HG02973 (cell line): ENCODE results near the gene PHF1.

Experiments used
- ATAC-seq: cut with Tn5 transposase; IDR thresholded peaks from one replicate; pipeline ENCODE4 v1.9.1; 2021; ENCODE audit warnings: moderate library complexity; ENCODE audit not compliant: unreplicated experiment

PHF1 gene

DNA sequence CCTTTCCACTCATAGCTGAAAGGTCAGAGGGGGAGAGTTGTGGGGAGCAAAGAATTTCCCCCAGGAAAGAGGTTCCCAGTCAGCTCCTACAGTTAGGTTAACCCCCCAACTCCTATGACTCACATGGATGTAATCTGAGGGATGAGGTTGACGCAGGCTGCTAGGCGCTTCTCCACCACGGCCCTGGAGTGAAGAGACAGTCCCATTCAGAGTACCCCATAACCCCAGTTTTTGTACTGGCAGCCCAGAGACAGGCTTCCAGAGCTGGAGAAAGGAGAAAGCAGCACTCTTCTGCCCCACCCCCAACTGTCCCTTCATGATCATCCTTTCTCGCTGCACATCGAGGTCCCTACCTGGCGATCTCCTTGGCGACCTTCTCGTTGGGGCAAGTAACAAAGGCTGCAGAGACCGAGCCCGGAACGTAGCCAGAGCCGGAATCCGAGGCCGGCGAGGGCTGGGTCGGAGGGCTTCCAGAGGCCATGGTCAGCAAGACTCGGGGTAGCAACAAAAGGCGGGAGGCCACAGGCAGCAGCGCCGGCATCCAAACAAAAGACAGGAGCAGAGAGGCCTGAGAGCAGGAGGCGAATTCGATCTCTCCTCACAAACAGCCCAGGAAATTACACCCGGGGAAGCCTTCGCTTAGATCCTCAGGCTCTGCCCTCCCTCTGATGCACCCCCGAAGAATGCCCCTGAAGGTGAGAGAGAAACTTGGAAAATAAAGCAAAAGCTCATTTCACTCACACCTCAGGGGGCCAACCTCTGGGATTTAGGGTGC lies 6.5 kb downstream of the PHF1 start:
- ATAC-seq = no peak

DNA sequence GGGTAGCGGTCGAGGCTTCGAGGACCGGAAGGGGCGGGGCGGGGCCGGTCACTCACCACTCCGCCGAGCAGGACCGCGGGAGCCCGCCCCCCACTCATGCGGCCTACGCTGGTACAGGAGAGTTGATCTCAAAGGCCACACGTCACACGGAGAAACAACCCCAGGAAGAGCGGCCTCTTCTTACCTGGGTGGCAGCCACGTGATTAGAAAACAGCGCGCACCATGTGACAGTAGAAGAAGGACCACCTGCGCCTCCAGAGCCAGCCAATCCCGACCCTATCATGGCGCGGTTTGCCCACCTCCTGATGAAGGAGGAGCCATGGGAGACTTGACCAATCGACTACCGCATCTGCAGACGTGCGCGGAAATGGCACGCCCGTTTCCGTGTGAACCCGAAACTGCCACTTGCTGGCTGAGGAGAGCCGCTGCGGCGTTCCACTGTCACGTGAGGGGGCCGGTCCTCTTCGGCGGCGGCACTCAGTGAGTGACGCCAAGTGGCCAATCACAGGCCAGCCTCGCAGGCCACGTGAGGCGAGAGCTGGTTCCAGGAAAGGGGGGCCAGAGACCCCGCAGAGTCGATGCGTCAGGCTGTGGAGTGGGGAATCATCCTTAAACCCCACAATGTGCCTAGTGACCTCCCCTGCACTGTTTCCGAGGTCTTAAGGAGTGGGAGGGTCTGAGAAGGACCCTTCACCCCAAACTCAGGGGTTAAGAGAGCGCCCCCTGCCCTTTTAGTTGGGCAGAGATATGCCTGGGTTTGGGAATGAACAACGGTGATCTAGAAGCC lies 7.3 kb downstream of the PHF1 start, which contains the start of gene CUTA:
Gene CUTA, minus strand, starts transcription at position 205 of the 787 bp plus-strand sequence. Its CDS starts 107 bp downstream, at position 98.
- ATAC-seq = peak; percentile 74

DNA sequence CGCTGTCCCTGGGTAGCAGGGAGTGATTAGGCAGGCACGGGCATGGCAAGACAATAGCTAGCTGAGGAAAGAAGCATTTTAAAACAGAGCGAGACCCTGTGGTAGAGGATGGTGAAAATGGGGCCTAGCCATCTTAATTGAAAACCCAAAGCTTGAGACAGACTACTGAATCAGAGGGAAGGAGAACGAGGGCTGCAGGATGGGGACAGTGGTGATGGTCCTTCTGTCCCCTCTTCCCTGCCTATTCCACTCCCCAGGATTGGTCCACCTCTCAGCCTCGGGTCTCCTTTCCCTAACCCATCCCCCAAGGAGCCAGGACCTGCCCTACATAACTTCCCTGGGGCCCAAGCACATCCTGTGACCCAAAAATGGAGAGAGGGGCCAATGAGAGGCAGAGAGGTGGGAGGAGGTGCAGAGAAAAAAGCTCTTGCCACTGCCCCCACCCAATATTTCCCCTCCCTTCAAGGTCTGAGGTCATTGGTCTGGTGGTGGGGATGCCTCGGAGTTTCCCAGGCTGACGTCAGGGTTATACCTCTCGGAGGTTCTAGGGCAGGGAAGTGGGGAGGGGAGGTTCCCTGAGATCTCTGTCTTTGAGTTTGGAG lies 8.0 kb downstream of the PHF1 start:
- ATAC-seq = no peak

DNA sequence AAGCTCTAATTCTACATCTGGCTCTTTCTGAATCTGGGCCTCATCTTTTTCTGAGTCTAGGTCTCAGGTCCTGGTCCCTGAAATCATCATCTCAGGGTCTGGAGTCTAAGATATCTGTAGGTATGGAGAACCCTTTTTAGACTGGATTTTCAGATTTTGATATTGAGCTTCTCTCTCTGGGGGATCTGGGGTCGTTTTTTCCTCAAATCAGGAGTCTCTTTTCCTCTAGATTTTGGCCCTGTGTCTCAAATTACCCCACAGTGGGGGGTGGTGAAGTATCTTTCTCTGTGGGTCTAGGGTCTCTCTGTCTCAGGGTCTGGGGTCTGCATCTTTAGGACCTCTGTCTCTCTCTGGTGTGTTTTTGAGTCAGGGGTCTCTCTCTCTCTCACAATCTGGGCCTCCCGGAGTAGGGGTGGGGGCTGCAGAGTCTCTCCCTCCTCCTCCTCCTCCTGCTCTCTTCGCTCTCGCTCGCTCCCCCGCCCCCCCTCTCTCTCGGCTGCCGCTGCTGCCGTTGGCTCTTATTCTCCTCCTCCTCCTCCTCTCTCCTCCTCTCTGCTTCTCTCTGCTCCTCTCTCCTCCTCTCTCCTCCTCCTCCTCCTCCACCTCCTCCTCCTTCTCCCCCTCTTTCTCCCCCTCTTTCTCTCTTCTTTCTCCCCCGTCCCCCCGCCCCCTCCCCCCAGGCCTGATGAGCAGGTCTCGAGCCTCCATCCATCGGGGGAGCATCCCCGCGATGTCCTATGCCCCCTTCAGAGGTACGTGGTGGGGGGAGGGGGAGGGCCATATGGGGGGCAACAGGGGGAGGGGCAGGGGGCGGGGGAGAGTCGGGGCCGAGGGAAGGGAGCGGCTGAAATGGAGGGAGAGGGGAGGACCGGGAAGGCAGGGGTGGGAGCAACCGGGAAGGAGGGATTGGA lies 9.0 kb downstream of the PHF1 start, which contains the start of gene SYNGAP1:
Gene SYNGAP1, plus strand, starts transcription at position 486 of the 911 bp plus-strand sequence. Its CDS starts 200 bp downstream, at position 686.
- no peak for ATAC-seq

DNA sequence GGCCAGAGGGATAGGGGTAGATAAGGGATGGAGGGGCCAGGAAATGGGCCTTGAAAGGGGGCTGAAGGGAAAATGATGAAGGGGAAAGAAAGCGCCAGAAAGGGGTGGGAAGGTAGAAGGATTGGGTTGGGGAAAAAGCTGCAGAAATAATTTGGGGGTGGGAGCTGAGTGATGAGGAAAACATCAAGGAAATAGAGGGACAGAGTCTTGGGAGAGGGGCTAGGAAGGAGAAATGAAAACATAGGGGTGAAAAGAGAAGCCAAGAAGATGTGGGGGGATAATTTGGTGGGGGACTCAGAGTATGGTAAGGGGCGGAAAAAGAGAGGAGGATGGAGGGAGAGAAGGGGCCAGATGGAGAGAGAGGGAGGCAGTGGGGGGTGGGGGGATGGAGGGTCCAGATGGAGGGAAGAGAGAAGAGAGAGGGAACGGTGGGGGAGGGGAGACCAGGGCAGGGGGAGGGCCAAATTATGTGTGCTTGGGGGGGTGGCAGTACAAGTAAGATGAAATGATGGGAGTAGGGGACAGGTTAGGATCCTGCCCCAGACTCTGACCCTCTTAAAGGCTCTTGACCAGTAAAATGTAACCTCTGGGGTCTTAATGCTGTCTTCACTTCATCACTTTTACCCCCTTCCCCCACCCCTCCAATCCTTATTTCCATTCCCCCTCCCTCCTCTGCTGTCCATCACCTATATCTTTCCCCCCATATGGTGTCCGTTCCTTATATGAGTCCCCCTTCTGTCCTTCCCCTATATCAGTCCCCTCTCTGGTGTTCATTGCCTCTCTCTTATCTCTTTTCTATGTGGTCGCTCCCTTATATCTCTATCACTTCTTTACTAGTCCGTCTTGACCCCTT lies 9.9 kb downstream of the PHF1 start:
- ATAC-seq = no peak

DNA sequence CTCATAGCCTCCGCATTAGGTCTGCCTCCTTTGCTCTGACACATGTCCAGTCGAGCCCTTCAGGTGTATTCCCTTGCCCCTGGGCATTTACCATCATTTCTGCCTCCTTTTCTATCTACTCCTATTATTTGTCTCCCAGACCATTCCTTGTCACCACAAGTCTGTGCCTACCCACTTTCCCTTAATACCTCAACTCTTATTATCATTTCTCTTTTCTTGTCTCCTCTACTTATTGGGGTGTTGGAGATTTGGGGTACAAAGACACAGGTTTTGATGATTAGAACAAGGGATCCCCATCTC lies 10.5 kb downstream of the PHF1 start:
- no peak for ATAC-seq

DNA sequence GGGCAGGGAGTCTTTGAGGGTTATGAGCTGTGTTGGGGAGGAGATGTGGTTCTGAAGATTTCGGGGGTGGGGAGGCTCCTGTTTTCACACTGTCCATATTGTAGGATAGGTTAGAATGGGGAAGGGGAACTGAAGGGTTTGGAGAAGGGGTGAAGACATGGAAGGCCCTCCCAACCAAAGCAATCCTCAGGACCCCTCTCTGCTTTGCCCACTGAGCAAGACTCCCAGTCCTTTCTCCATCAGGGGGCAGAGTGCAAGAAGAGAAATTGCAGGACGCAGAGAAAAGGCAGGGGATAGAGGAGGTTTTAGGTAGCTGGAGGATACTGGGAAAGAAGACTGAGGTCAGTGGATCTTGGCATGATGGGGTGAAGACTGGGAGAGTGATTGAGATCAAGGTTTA lies 13.0 kb downstream of the PHF1 start:
- no peak for ATAC-seq

DNA sequence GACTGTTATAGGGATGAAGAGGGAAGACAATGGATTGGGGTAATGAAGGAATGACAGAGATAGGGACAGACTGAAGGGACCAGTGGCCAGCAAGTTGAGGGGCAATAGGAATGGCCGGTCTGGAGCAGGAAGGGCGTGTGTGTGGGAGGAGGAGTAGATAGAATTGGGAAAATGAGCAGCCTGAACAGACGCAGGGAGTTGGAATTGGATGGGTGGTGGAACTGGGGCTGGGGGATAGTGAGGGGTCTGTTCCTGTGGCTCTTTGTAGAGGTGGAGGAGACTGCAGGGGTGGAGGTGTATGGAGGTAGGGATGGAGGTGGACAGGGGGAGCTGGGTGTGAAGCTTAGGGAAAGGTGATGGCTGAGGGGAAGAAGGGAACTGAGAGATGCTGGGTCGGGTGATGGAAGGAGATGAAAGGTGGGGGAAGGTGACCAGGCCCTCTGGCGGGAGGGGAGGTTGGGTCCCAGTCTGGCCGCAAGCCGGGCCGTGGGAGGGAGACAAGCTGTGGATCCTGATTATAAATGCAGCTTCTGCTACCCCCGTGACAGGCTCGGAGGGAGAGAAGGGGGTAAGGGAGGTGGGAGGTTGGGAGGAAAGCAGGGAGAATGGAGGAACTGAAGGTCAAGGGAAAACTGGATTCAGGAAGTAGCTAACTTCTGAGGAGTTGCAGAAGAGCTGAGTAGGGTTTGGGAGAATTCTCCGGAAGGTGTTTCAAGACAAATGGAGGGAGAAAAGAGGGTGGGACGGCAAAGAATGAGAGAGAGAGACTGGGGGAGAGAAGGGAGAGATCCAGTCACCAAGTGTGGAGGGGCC lies 14.2 kb downstream of the PHF1 start:
- no peak for ATAC-seq

DNA sequence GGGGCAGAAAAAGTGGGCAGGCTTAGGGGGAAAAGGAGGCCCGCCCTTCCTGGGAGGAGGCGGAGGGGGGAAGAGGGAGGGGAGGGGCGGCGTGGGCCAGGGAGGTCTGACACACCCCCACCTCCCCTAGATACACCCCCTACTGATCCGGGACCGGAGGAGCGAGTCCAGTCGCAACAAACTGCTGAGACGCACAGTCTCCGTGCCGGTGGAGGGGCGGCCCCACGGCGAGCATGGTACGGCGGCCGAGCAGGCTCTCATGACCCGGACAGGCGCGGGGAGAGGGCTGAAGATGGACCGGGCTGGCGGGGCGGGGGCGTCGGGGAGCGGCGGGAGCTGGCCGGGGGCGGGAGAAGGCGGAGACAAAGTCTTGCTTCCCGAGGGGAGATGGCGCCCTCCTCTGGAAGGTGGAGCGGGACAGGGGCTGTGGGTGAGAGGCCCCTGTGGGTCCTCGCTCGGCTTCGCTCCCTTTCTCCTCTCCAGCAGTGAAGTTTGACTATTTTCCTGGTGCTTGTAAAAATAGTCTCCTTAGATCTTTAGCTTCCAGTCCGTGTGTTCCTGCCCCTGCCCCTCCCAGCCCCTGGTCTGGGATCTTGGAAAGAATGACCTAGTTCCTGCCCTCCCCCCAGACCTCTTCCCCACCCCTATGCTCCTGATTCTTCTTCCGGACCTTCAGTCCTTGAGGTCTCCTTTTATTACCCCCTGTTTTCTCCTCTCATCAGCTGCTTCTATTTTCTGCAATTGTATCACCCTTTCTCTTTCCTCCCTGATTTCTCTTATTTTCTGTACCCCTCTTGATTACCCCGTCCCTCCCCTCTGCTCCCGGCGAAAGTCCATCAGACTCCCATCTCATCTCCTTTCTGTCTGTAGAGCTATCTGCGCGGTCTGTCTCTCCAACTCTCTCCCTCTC lies 15.1 kb downstream of the PHF1 start:
- peak; percentile 34 for ATAC-seq

DNA sequence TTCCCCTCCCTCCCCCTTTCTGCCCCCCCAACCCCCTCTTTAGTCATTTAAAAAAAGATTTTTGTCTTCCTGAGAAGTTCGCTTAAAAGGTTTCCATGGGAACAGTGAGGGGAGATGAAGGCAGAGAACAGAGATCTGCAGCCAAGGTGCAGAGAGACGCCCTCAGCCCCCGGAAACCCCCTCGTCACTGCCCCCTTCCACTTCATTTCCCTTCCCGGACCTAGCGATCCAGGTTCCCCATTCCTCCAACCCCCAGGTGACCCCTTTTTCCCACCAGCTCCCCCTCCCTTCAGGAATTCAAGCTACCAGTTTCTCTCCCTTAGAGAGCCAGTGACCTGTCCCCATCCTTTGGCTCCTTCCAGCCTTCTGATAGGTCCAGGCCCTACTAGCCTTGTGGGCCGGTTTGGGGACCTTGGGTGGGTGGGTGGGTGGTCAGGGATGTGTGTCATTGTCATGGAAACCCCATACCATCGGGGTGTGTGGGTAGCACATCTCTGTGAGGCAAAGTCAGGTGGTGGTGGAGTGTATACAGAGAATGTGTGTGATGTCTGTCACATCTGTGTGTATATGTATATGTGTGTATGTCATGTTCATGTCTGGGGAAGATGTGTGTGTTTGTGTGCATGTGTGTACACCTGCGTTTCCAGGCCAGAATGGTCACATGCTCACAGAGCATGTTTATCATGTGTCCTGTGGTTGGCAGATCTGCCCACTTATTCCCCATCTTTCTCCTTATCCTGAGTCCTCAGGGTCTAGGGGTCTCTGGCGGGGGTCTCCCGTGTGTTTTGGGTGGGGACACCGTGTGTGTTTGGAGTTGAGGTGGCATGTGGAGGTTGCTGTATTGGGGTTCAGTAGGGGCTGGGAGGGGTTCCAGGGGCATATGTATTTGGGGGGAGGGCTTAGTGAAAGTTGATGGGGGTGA lies 16.0 kb downstream of the PHF1 start:
- ATAC-seq = no peak

DNA sequence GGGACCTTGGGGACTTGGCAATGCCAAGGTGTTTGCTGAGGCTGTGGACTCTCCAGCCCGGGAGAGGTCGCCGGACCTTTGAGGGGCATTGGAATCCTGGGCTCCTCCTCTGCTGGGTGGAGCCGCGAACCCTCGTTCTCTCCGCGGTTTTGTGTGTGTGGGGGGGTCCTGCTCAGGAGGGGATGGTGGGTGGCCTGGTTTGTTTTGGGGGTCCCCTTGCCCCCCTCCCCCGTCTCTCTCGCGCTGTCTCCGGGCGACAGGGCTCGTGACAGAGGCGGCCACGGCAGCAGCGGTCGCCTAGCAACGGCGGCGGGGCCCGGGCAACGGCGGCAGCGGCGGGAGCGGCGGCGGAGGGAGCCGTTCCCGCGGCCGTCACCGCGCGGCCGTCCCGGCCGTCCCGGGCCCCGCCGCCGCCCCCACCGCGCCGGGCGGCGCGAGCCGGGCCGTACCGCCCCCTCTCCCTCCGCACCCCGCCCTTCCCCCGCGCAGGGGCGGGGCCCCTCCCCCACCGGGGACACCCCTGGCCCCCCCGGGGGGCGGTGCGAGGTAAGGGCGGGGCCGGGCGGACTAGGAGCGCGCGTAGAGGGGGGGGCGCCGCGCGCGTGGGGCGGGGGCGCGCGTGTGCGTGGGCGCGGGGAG lies 16.9 kb downstream of the PHF1 start:
- ATAC-seq = no peak

DNA sequence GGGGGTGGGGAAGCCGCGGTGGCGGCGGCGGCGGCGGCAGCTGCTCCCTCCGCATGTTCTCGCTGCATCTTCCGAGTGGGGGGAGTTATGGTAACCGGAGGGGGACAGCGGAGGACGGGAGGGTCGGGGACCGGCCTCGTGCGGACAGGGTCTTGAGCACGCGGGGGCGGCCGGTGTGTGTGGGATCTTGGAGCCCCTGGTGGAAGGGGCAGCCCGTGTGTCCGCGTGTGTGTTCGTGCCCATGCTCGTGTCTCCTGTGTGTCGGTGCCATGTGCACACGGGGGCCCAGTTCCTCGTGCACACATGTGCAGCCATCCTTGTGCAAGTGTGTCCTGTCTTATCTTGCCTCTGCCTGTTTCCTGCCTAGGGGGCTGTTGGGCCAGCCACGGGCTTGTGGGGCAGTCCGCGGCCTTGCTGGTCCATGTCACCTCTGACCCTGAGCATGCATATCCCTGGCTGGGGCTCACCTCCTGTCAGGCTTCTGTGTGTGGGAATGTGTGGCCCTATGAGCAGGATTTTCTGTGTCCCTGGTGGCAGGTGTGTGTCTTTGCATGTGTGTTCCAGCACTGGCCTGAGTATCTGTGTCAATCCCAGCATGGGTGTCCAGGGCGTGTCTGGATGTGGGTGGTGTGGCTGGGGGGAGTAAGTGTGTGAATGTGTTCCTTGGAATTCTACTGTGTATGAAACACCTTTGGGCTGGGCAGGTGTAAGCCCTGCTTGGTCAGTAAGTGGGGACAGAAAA lies 17.6 kb downstream of the PHF1 start:
- ATAC-seq = no peak

DNA sequence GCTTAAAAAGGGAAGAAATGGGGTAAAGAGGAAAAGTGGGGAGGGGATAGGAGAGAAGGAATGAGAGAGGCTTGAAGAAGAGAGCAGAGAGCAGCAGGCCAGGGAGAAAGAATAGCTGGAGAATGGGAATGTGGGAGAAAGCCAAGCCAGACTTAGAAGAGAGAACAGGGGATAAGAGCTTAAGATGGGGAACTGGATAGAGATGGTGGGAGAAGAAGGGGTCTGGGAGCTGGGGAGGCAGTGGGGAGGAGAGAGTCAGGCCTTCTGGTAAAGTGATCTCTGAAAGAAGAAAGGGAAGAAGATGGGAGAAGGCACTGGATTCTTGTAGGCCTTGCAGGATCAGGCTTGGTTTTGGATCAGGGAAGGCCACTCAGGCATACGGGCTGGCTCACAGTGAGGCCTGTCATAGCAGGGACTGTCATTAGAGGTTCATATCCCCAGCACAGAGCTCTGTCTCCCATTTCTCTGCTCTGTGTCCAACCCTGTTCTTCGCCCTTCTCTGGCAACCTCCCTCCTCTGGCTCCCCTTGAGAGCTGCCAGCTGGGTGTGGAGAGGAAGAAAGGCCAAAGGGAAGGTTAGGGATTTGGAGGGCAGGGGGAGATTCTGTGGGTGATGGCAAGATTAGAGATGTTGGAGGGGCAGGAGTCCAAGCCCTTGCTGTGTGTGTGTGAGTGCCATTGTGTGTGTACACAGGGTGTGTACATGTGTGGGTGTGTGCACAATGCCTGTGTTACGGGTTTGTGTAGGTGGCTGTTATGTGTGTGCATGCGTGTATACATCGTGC lies 18.3 kb downstream of the PHF1 start:
- no peak for ATAC-seq

DNA sequence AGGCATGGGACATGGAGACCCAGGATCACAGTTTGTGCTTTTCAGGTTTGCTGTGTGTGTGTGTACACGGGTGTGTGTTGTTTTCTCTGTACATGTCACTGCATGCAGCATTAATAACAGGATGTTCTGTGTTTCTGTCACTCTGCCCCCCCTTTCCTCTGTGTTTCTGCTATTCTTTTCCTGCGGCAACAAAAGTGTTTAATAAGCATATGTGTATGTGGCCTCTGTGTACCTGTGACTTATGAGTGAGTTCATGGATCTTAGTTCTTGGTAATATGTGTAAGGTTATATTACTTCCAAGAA lies 18.9 kb downstream of the PHF1 start:
- ATAC-seq = no peak

DNA sequence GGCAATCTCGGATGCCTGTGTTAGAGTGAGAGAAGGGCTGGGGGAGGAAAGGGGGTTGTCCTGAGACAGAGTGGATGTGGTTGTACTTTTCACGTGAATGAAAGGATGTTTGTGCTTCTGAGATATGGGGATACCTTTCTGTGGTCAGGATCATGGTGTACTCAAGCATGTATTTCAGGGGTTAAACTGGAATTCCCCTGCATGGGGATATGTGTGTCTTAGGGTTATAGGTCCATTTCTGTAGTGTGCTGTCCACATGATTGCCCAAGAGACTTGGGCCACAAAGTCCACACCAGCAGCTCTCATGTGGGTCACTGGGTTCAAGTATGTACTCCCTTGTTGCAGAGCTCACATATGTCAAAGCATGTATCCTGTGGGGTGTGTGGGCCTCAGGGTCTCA lies 19.5 kb downstream of the PHF1 start:
- ATAC-seq = no peak
